Measurements from ENCODE around the gene PDE6D. TPM values are rescaled to one million over a fixed set of nuclear protein-coding genes. Genes with fewer than 3 reads are reported as not detected.

The PDE6D gene
- total and polyA plus RNA-seq, 2 experiments from 2014 or later, result 35.2 to 55.6 TPM

- peaks cover 37% of the 10 kb centered on the region for H3K27me3 Mint-ChIP-seq (ENCODE audit: insufficient read depth, low read depth, poor library complexity)
- Histone ChIP-seq H3K4me2 (0 out of 2 replicates have a peak overlapping the region, but pooled peaks have one; percentile 43), H4K20me1 (replicated peaks; ENCODE audit: insufficient read depth) (no peaks in the 10 kb centered on the region), H3K4me1 (ENCODE audit: insufficient read depth) (peaks cover 32% of the 10 kb centered on the region; the same call in 1 of the 2 replicates), H3K27me3 (ENCODE audit: insufficient read depth) (no peaks in the 10 kb centered on the region), H3K27ac (ENCODE audit: low read depth) (no peak overlapping the region), H3K9me2 (ENCODE audit: insufficient read depth) (no peaks in the 10 kb centered on the region), H3K79me2 (replicated peaks; ENCODE audit: insufficient read depth) (no peaks in the 10 kb centered on the region), H3K4me3 (no peak overlapping the region), H2AFZ (peak overlapping the region; percentile 63; the same call in 1 of the 2 replicates), H3K36me3 (ENCODE audit: insufficient read depth) (no peaks in the 10 kb centered on the region), H3F3A (replicated peaks; ENCODE audit: low read depth) (0 out of 2 replicates have a peak, but pooled peaks cover 23% of the 10 kb centered on the region)
- peaks cover 54% of the 10 kb centered on the region for H3K4me1 Mint-ChIP-seq
- TF ChIP-seq CREB1 (CRISPR knock-in tag; IDR thresholded peaks at IDR 0.05; ENCODE audit: low read depth), result no peak
- TF ChIP-seq STAT1 (IDR thresholded peaks at IDR 0.05; ENCODE audit: unreplicated experiment), result no peak
- TF ChIP-seq POLR2AphosphoS5 (IDR thresholded peaks at IDR 0.05; ENCODE audit: low read depth), result no peak
- no peak for TF ChIP-seq ZNF114 (CRISPR knock-in tag; IDR thresholded peaks at IDR 0.05)
- TF ChIP-seq ZNF331 (CRISPR knock-in tag; IDR thresholded peaks at IDR 0.05; ENCODE audit: low read depth), result no peak
- no peak for TF ChIP-seq JUNB (IDR thresholded peaks at IDR 0.05; ENCODE audit: unreplicated experiment)
- TF ChIP-seq ZNF462 (CRISPR knock-in tag; IDR thresholded peaks at IDR 0.05), result no peak
- no peak for TF ChIP-seq REST (IDR thresholded peaks at IDR 0.05; ENCODE audit: unreplicated experiment)
- TF ChIP-seq EZH2 (IDR thresholded peaks at IDR 0.05; ENCODE audit: low read depth, unreplicated experiment), result no peak
- TF ChIP-seq ETS1 (IDR thresholded peaks at IDR 0.05), result no peak
- TF ChIP-seq NANOG (IDR thresholded peaks at IDR 0.05; ENCODE audit: borderline replicate concordance), result no peak
- no peak for TF ChIP-seq CTCF (conservative IDR thresholded peaks at IDR 0.05; ENCODE audit: low read depth in 2 of 2)
- TF ChIP-seq EZH2phosphoT487 (IDR thresholded peaks at IDR 0.05; ENCODE audit: unreplicated experiment), result no peak
- ATAC-seq (no peak), DNase-seq (ENCODE audit: low spot score) (no peak)
- H3K27ac Mint-ChIP-seq, result peak overlapping the region; percentile 59
- H3K36me3 Mint-ChIP-seq (ENCODE audit: low read depth), result no peaks in the 10 kb centered on the region; the same call in 2 of the 3 replicates
- peak overlapping the region; percentile 82 for H3K4me3 Mint-ChIP-seq
- no peaks in the 10 kb centered on the region; the same call in 2 of the 3 replicates for H3K9me3 Mint-ChIP-seq
These were observed 94.6 kb downstream of the PDE6D start for GRCh38 chr2:231686192-231687100.

Measured in GM23338 (cell line).